Measurements from ENCODE around the gene DUS2.
"Not testable (repeated sequence)": the region's sequence is repeated elsewhere in the genome, so short reads cannot be mapped to it uniquely, and the experiment has no call there.

Gene DUS2

GRCh38 chr16:68091380-68092261 is 68.5 kb downstream of the DUS2 start:
- DNase-seq (ENCODE audit: low spot score) = peak; percentile 48

- DNase-seq (ENCODE audit: low spot score) = not testable (repeated sequence)
These were observed 69.2 kb downstream of the DUS2 start for GRCh38 chr16:68092275-68092674.

- peak; percentile 55 for DNase-seq (ENCODE audit: low spot score)
These were observed 70.9 kb downstream of the DUS2 start for GRCh38 chr16:68093816-68094613.

- no peak for DNase-seq (ENCODE audit: low spot score)
These were observed 71.5 kb downstream of the DUS2 start for GRCh38 chr16:68094614-68094934.

GRCh38 chr16:68096491-68096890 is 73.4 kb downstream of the DUS2 start:
- DNase-seq (ENCODE audit: low spot score) = no peak

- DNase-seq (ENCODE audit: low spot score) = no peak
These were observed 74.0 kb downstream of the DUS2 start for GRCh38 chr16:68097088-68097487.

GRCh38 chr16:68097895-68098294 is 74.8 kb downstream of the DUS2 start:
- no peak for DNase-seq (ENCODE audit: low spot score)

- DNase-seq (ENCODE audit: low spot score) = no peak
These were observed 77.4 kb downstream of the DUS2 start for GRCh38 chr16:68100488-68100887.

GRCh38 chr16:68105611-68106010 is 82.5 kb downstream of the DUS2 start:
- no peak for DNase-seq (ENCODE audit: low spot score)

- not testable (repeated sequence) for DNase-seq (ENCODE audit: low spot score)
These were observed 84.3 kb downstream of the DUS2 start for GRCh38 chr16:68107230-68107928.

GRCh38 chr16:68109156-68109555 is 86.1 kb downstream of the DUS2 start:
- DNase-seq (ENCODE audit: low spot score) = not testable (repeated sequence)

GRCh38 chr16:68110611-68111010 is 87.5 kb downstream of the DUS2 start:
- DNase-seq (ENCODE audit: low spot score) = not testable (repeated sequence)

- no peak for DNase-seq (ENCODE audit: low spot score)
These were observed 88.3 kb downstream of the DUS2 start for GRCh38 chr16:68111379-68111778.

- no peak for DNase-seq (ENCODE audit: low spot score)
These were observed 90.1 kb downstream of the DUS2 start for GRCh38 chr16:68113059-68113761.

GRCh38 chr16:68113765-68114240 is 90.7 kb downstream of the DUS2 start:
- no peak for DNase-seq (ENCODE audit: low spot score)

- not testable (repeated sequence) for DNase-seq (ENCODE audit: low spot score)
These were observed 91.9 kb downstream of the DUS2 start for GRCh38 chr16:68114939-68115338.

- no peak for DNase-seq (ENCODE audit: low spot score)
These were observed 92.8 kb downstream of the DUS2 start for GRCh38 chr16:68115851-68116250.

- peak; percentile 45 for DNase-seq (ENCODE audit: low spot score)
These were observed 93.3 kb downstream of the DUS2 start for GRCh38 chr16:68116256-68116867.

GRCh38 chr16:68117884-68118283 is 94.8 kb downstream of the DUS2 start:
- DNase-seq (ENCODE audit: low spot score) = no peak

- DNase-seq (ENCODE audit: low spot score) = not testable (repeated sequence)
These were observed 95.9 kb downstream of the DUS2 start for GRCh38 chr16:68118954-68119353.

GRCh38 chr16:68120496-68120895 is 97.4 kb downstream of the DUS2 start:
- DNase-seq (ENCODE audit: low spot score) = not testable (repeated sequence)
